Coronary artery (tissue), 2 donors: ENCODE measurements around the gene SLC2A9.

Source experiments
- DNase-seq: peaks from one replicate; pipeline ENCODE4 v3.0.0-alpha.2; 2017; ENCODE audit warnings: low spot score
- H3K27ac ChIP-seq, 2 donors: fragments of 200-600 bp; sonication (generic); one replicate each; pipeline ENCODE4 v1.5.1; 2016 to 2019
- H3K4me3 ChIP-seq: fragments of 200-600 bp; sonication (generic); 2 replicates; pipeline ENCODE4 v1.5.1; 2016; ENCODE audit warnings: mild to moderate bottlenecking, moderate library complexity
- CTCF ChIP-seq: fragments of 200-600 bp; sonication (generic); IDR thresholded peaks from one replicate; pipeline ENCODE4 v1.5.1; 2019; ENCODE audit warnings: antibody characterized with exemption

Gene SLC2A9

GRCh38 chr4:10013722-10014121 is 7.6 kb downstream of the SLC2A9 start:
- no peak for DNase-seq
- H3K27ac ChIP-seq: no peak overlapping the region
- no peak for TF ChIP-seq CTCF
- no peak overlapping the region for H3K4me3 ChIP-seq

DNA sequence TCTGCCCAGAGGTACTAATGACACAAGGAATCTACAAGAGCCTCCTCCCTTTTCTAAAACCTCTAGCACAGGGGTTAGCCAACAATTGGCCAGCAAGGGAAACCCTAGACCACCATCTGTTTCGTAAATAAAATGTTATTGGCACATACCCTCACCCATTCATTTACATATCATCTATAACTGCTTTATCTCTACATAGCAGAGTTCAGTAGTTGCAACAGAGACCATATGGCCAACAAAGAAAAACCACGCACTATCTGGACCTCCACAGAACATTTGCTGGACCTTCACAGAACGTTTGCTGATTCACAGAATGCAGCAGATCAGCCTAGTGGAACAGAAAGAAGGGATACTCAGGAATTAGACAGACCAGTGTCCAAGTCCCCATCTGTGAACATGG is 9.4 kb downstream of the SLC2A9 start:
- Histone ChIP-seq H3K27ac (no peak overlapping the region), H3K4me3 (no peak overlapping the region)
- no peak for DNase-seq
- no peak for TF ChIP-seq CTCF

DNA sequence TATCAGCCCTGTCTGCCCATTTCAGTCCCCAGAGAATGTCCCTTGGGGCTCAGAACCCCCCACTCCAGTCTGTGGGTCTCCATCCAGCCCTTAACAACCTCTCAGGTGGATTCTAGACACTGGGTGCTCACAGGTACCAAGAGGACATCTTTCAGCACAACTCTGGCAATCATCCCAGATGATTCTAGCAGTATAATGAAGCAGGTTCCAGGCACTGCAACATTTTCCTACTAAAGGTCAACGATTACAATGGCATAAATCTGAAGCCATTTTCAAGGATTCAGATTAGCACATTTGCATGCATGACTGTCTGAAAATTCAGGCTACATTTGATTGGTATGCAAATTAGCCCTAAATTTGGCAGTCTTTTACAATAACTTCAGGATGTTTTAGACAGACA is 10.0 kb downstream of the SLC2A9 start:
- Histone ChIP-seq H3K4me3 (no peak overlapping the region), H3K27ac (no peak overlapping the region)
- DNase-seq: no peak
- TF ChIP-seq CTCF: no peak

GRCh38 chr4:10009861-10010500 is 11.3 kb downstream of the SLC2A9 start:
- Histone ChIP-seq H3K4me3 (no peak overlapping the region), H3K27ac (no peak overlapping the region)
- no peak for TF ChIP-seq CTCF
- no peak for DNase-seq

DNA sequence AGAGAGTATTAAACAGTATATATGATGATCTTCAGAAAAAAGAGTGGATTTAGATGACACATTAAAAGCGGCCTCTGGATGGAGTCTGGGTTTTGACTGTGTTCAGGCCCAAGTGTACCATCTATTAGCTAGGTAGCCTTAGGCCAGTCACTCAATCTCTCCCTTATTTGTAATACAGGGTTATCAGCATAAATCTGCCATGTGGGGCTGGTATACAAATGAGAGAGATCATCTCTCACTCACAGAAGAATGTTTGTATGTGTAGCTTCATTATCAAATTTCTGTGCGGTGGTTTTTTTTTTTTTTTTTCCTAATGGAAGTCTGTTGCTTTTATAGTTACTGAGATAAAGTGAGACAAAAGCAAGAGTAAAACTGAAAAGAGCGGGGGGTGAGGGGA is 12.7 kb downstream of the SLC2A9 start:
- H3K27ac ChIP-seq: no peak overlapping the region
- H3K4me3 ChIP-seq: no peak overlapping the region
- no peak for TF ChIP-seq CTCF
- DNase-seq: no peak

DNA sequence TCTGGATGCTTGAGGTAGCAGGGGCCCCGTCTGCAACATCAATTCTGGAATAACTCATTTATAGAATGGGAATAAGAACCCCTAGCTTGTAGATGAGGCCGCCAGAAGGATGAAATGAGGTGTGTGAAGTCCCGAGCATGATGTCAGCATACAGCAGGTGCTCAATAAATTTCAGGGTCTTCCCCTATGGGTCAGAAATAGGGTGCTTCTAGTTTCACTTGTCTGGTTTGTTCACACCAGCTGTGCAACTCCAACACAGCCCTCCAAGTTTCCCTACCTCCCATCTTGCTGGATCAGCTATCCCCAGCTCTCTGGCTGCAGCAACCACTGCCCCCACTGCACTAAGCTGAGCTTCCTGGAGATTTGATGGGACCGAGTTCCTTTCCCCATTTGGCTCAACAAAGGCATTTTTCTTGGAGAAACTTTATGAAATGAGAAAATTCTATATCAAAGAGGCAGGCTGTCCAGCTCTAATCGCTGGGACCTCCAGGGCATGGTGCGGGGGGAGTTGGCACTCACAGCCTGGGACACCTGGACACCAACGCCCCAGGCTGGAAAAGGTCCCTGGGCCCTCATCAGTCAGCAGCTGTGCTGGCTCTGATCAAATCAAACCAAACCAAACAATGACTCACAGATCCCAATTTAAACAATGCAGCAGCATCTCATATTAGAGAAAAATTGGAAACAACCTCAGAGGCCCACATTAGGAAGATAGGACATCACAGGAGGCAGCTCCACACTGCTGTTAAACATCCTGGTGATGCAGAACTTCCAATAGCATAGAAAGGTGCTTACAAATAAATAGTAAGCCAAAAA is 13.3 kb downstream of the SLC2A9 start:
- no peak for TF ChIP-seq CTCF
- Histone ChIP-seq H3K4me3 (no peak overlapping the region), H3K27ac (no peak overlapping the region)
- no peak for DNase-seq

- Histone ChIP-seq H3K4me3 (no peak overlapping the region), H3K27ac (peak overlapping the region in 1 of 2 donors; percentile 74)
- TF ChIP-seq CTCF: no peak
- DNase-seq: no peak
These were observed 13.9 kb downstream of the SLC2A9 start for GRCh38 chr4:10007436-10007740.
